Activated CD8-positive, alpha-beta memory T cell treated with anti-CD3 and anti-CD28 coated beads, Interleukin-2, amount 50 U/mL, for 1 hour (primary cell): Measurements from ENCODE around the gene RASSF8.

Experiments
- DNase-seq: peaks from one replicate; pipeline ENCODE4 v3.0.0-alpha.2; 2020; ENCODE audit errors: extremely low read depth

Gene RASSF8

GRCh38 chr12:25992026-25992782 lies 33.7 kb downstream of the RASSF8 start:
- DNase-seq, result no peak

- DNase-seq, result no peak
These were observed 35.6 kb downstream of the RASSF8 start for GRCh38 chr12:25993901-25994651.

GRCh38 chr12:25994901-25995625 lies 36.6 kb downstream of the RASSF8 start:
- DNase-seq, result no peak

GRCh38 chr12:25995906-25996305 lies 37.4 kb downstream of the RASSF8 start:
- DNase-seq, result no peak

- no peak for DNase-seq
These were observed 38.2 kb downstream of the RASSF8 start for GRCh38 chr12:25996677-25997076.

- DNase-seq, result no peak
These were observed 38.9 kb downstream of the RASSF8 start for GRCh38 chr12:25997201-25997963.

GRCh38 chr12:26000898-26001297 lies 42.4 kb downstream of the RASSF8 start:
- DNase-seq, result no peak

GRCh38 chr12:26001530-26001929 lies 43.0 kb downstream of the RASSF8 start:
- DNase-seq, result no peak

- DNase-seq, result no peak
These were observed 44.6 kb downstream of the RASSF8 start for GRCh38 chr12:26003065-26003464.

GRCh38 chr12:26007566-26007965 lies 49.1 kb downstream of the RASSF8 start:
- DNase-seq, result no peak

- DNase-seq, result no peak
These were observed 51.1 kb downstream of the RASSF8 start for GRCh38 chr12:26009593-26009992.

- no peak for DNase-seq
These were observed 51.9 kb downstream of the RASSF8 start for GRCh38 chr12:26010293-26010821.

- DNase-seq, result no peak
These were observed 52.6 kb downstream of the RASSF8 start for GRCh38 chr12:26011099-26011498.

- no peak for DNase-seq
These were observed 55.6 kb downstream of the RASSF8 start for GRCh38 chr12:26014085-26014484.

- DNase-seq, result no peak
These were observed 58.0 kb downstream of the RASSF8 start for GRCh38 chr12:26016516-26016915.

- DNase-seq, result no peak
These were observed 59.2 kb downstream of the RASSF8 start for GRCh38 chr12:26017484-26018211.

- no peak for DNase-seq
These were observed 60.4 kb downstream of the RASSF8 start for GRCh38 chr12:26018926-26019325.

- no peak for DNase-seq
These were observed 63.1 kb downstream of the RASSF8 start for GRCh38 chr12:26021534-26021933.

GRCh38 chr12:26022043-26022442 lies 63.6 kb downstream of the RASSF8 start:
- DNase-seq, result no peak

GRCh38 chr12:26026713-26027112 lies 68.2 kb downstream of the RASSF8 start:
- no peak for DNase-seq

GRCh38 chr12:26027401-26027800 lies 68.9 kb downstream of the RASSF8 start:
- no peak for DNase-seq
